SKM-1 (cell line): ENCODE results near the gene LPCAT1.
"Not testable (repeated sequence)": the region's sequence is repeated elsewhere in the genome, so short reads cannot be mapped to it uniquely, and the experiment has no call there.

Experiments used
- DNase-seq: peaks from one replicate; lab custom pipeline; 2025; ENCODE audit not compliant: unreplicated experiment; lab: John Stamatoyannopoulos, UW

The LPCAT1 gene

DNA sequence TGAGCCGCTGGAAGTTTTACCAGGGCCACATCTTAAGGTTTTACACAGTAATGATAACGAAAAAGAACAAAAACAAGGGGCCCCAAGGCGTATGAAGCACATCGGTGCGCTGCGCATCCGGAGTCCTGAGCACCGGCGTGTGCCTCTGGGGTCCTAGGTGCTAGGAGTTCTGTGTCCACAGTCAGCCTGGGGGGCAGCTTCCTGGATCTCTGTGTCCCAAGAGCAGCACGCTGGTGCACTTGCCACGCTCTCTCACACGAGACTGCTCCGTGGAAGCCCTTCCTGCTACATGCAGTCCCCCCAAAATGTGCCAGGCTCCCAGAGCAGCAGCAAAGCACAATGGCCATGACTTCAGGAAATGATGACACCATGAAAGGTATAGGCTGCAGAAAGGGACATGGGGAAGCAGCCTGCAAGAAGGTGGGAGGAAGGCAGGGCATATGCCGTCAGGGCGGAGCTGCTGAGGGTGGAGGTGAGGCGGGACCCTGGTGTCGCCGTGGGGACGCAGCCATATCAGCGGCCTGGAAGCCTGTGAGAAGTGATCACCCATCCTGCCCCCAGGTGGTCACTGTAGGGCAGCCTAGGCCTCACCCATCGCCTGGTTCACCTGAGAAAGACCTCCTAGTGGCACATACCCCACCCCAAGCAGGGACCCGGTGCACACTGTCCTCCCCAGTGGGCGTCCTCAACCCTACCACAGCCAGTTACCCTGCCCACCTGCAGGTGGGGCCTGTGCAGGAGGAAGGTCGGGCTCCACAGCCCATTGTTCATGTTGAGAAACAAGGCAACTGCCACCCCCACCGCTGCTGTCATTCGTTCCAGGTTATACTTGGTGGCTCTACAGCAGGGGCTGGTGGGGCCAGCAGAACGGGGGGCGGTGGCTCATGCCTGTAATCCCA, 54.9 kb downstream of the LPCAT1 start:
- no peak for DNase-seq

DNA sequence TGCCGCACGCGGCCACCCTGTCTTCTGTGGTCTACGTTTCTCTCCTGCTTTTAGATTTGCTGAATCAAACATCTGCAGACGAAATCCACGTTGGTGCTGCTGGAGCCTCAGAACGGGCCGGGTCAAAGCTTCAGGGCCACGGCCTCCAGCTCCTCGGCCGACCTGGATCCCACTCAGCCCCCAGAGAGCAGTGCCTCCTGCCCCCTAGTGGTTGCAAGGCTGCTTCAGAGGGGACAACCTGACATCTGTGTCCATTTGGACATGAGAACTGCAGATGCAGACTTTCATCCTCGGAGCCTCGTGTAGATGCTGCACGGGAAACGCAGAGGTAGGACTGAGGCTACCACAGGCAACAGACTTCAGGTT, 55.5 kb downstream of the LPCAT1 start:
- no peak for DNase-seq

DNA sequence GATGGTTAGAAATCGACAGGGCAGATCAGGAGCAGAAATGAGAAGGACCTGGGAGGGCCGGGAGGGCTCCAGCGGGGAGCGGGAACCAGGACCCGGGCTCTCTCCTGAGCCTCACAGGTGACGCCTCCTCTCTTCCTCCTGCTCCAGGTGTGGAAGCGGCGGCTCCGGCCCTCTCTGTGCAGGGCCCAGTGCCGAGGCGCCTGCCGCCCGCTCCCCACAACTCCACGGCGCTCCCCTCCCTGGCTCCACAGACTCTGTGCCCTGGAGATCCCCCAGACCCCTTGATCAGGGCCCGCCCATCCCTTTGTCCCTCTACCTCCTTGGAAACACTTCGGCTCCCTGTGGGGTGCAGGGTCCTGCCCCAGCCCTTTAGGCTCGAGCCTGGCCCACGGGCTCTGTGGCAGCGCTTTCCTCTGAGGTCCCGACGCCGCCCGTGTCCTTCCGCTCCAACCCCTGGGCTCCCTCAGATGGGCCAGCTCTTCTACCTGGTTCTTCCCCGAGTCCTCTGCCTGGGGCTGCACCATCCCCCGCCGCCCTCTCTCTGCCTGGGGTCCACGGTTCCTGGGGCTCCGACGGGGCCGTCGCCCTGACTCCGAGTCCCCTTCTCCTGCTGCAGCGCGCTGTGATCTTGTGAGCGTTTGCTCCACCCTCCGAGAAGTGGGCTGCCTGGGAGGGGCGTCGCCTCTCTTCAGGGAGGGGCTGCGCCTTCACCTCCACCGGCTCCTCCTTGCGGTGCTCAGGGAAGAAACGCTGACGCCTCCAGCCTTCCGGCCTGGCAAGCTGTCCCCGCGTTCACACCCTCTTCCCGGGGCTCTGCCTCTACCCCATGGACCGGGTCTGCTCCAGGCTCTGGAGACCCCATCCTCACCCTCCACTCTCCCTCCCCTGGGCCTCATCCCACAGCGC, 56.2 kb downstream of the LPCAT1 start:
- DNase-seq: no peak

DNA sequence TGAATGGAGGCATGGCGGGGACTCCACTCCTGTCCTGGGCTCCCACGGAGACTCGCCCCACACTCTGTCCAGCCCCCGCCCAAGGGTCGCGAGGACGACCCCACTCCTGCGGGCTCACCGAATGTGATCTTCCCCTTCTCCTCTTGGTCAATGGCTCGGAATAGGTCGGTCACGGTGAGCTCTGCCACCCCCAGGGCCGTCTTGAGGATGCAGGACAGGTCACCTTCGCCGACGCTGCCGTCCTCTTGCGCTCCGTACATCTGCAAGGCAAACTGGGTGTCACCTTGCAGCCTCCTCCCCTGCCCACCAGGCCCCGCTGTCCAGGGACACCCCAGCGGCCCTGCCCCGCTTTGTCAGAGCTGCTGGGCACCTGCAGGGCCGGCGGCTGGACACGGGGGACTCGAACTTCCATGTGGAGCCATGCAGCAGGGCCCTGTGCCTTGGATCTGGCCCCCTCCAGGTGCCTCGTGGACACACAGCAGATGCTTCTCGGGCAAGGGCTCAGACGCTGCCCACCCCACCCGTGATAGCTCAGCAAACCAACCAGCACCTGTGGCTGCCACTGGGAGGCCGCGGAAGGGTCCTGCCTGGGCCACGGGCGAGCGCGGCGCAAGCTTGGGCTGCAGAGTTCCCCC, 57.0 kb downstream of the LPCAT1 start:
- DNase-seq: no peak

DNA sequence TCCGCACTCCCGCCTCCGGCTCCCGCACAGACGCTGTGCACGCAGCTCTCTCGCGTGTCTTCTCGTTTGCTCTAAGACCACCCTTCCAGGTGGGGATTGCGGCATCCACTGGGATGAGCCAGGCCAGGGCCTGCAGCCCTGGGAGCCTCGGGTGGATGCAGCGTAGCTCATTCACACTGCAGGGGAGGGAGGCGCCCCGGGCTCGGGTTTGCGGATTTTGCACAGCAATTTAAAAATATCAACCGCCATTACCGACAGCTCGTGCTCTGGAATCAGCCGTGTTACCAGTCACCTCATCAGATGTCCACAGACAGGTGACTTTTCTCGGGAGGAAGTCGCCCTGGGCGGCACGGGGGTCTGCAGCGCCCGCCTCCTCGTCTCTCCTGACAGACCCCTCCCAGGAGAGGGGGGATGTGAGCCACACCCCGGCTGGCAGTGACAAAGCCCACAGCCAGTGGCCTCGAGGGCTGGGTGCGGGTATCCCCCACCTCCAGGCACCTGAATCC, 57.7 kb downstream of the LPCAT1 start:
- no peak for DNase-seq

DNA sequence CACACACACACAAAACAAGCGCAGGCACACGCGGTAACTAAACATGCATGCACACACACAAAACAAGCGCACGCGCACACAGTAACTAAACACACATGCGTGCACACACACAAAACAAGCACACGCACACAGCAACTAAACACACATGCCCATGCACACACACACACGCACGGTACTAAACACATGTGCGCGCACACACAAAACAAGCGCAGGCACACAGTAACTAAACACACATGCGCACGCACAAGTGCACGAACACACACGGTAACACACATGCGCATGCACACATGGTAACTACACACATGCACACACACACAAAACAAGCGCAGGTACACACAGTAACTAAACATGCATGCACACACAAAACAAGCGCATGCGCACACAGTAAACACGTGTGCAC, 58.6 kb downstream of the LPCAT1 start:
- DNase-seq: no peak

DNA sequence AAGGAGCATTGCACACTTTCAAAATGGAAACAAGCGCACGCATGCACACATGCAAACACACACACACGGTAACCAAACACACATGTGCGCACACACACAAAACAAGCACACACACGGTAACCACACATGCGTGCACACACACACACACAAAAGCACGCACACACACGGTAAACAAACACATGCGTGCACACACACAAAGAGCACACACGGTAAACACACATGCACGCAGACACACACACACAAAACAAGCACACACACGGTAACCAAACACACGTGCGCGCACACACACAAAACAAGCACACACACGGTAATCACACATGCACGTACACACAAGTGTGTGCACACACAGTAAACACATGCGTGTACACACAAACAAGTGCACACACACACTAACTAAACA, 59.2 kb downstream of the LPCAT1 start:
- no peak for DNase-seq

DNA sequence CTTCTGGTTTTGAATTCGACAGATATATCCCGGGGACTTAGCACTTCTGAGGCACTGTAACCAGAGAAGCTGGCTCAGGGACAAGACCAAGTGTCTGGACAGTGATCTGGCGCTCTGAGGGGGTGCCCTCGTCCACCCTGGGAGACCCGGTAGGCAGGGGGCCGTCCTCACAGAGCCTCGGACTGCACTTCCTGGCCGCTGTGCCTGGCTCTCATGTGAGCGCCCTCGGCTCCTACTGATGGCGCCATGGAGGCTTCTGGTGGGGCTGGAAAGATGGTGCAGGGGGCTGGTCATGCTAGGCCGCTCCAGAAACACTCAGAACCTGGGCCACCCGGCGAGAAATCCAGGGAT, 59.7 kb downstream of the LPCAT1 start:
- DNase-seq: no peak

DNA sequence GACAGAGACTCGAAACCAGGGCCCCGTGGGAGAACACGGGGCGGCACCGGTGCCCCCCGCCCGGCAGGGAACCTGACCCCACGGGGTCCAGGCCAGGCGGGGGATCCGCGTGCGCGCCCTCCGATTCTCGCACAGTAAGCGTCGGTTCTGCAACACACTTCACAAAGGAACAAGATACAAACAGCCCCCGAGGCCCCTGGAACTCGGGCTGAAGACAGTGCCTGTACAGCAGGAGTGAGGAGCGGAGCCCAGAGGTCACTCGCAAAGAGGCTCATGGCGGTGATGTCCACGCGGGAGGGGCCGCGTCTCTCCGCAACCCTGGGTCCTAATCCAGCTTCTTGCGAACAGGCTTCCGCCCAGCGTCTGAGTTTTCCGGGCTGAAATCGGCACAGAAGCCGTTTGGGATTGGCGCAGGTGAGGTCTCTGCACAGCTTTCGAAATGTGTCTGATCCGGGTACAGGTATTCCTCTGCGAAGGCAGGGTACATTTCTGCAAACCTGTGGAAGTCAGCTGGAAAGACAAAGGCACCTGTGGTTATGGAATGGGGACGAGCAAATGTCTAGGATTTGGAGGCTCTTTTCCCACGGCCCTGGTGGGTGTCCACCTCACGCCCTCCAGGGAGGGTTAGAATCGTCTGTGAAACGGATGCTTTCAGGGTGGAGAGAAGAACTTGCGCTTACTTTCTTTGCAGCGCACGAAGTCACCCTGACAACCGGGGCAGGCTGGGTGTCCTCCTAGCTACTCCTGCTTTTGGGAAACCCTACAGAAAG, 60.2 kb downstream of the LPCAT1 start:
- no peak for DNase-seq

DNA sequence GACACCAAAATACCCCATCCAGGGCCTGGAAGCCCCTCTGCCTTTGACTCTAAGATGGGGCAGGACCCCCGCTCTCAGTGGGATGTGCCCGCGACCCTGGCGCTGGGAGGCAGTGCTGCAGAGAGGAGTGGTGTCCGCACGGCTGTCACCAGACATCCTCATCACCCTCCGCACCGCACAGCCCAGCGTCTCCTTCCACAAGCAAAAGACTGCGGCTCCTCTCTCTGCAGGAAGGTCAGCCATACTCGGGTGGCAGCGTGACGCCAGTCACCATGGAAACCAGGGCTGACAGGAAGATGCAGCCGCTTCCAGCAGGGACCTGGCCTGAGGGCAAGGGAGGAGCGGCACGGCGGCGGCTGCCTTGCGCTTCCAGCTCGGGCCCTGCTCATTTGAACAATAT, 61.4 kb downstream of the LPCAT1 start:
- DNase-seq: no peak

DNA sequence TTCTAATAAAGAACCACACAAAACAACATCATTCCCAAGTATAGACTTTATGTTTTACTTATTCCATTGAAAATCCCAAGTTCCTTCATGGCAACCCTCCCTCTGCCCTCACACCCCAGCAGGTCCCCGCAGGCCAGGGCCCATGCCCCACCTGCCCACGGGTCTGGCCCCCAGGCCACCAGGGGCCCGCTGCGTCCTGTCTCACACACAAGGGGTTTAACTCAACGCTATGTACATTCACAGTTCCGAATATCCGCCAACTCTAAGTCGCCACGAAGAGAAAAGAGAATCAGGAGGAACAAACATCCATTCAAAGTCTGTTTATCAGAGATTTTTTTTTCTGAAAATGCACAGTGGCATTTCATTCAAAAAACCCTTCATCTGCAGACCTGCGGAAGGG, 62.4 kb downstream of the LPCAT1 start:
- DNase-seq: no peak

DNA sequence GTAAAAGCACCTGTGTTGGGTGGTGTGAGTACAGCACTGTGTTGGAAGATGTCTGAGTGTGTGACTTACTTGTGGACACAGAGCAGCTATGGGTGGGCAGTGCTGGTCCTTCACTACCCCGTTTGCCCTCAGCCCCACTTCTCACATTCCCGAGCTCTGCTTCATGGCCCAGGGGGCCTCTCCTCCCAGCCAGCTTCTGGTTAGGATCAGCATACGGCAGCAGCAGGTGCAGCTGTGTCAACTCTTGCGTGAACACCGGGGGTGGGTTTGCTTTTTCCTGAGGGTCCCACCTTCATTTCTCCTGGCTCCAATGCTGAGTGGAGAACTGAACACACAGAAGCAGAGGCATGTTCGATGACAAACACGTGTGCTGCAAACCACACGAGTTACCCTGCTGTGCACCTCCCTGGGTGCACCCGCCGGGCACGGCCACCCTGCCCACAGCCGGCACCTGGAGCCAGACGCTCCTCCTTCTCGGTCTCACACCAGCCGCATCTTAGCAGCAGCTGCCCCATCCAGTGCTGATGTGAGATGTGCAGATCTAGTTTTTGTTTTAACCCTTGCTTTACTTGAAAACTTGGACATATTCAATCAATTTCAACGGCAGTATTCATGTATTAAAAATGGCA, 63.6 kb downstream of the LPCAT1 start:
- DNase-seq: no peak

DNA sequence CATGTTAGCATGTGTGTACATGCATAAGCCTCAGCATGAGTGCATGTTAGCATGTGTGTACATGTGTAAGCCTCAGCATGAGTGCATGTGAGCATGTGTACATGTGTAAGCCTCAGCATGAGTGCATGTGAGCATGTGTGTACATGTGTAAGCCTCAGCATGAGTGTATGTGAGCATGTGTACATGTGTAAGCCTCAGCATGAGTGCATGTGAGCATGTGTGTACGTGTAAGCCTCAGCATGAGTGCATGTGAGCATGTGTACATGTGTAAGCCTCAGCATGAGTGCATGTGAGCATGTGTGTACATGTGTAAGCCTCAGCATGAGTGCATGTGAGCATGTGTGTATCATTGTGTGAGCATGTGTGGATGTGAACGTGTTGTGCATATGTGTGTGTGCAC, 64.3 kb downstream of the LPCAT1 start:
- DNase-seq: not testable (repeated sequence)

DNA sequence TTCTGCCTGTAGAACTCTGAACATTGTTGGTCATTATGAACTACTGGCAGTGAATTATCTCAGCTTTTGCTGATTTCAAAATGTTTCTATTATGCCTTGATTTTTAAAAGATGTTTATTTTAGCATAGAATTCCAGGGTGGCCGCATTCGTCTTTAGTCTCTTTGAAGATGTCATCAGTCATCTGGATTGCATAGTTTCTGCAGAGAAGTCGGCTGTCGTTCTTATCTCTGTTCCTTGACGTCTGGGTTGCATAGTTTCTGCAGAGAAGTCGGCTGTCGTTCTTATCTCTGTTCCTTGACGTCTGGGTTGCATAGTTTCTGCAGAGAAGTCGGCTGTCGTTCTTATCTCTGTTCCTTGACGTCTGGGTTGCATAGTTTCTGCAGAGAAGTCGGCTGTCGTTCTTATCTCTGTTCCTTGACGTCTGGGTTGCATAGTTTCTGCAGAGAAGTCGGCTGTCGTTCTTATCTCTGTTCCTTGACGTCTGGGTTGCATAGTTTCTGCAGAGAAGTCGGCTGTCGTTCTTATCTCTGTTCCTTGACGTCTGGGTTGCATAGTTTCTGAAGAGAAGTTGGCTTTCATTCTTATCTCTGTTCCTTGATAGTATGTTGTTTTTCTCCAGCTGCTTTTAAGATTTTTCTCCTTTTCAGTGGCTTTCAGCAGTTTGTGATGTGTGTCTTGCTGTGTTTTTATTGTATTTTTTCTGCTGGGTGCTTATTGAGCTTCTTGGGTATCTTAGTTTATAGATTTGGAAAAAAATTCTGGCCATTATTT, 67.5 kb downstream of the LPCAT1 start:
- DNase-seq: not testable (repeated sequence)

DNA sequence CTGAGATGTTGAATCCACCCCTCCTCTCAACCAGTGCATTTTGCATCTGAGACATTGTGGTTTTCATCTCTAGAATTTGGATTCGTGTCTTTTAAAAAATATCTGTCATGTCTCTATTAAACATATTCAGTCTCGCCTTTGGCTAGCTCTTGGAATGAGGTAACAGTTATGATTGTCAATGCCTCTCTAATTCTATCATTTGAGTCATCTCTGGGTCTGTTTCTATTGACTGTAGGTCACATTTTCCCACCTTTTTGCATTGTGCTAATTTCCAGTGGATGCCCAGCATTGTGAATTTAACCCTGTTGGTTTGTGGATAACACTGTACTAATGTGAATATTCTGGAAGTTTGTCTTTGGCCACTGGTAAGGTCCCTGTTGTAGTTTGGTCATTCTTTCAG, 70.1 kb downstream of the LPCAT1 start:
- no peak for DNase-seq

DNA sequence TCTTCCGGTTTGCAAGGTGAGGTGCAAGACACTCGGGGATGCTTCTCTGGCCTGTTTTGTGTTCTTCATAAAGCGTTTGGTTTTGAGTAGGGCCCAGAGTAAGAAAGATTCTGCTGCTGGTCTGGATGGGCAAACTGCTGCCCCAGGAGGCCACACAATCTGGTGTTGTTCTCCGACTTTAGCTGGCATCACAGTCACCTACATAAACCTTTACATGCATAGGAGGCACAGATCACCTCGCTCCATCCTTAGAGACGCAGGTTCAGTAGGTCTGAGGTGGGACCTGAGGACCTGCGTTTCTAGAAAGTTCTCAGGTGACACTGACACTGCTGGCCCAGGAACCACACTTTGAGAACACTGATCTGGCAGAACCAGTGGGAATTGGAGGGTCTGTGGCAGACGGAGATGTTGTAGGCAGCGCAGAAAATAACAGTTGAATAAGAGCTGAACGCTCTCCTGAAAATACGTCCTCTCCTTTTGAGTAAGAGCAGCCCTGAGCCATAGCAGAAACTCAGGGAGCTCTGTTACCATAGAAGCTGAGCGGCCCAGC, 74.6 kb downstream of the LPCAT1 start:
- DNase-seq: no peak

DNA sequence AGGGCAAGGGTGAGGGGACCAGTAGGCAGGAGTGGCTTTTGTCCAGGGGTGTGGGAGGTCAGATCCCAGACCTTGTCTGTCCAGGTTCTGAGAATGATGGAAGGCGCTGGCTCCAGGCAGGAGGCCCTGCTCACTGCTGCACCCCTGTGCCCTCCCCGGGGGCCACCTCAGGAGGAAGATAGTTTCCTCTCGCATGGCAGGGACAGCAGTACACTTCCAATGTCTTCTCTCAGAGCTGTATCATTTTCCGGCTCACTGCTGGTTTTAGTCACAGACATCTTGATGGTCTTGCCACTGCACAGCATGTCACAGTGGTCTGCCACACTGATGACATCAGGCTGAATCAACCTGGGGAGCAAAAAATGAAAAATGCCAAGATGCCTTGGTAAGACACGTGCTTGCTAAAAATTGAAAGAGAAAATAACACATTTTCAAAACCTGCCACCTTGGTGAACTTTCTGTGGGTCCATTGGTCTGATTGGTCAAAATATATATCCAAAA, 75.2 kb downstream of the LPCAT1 start:
- DNase-seq: no peak

DNA sequence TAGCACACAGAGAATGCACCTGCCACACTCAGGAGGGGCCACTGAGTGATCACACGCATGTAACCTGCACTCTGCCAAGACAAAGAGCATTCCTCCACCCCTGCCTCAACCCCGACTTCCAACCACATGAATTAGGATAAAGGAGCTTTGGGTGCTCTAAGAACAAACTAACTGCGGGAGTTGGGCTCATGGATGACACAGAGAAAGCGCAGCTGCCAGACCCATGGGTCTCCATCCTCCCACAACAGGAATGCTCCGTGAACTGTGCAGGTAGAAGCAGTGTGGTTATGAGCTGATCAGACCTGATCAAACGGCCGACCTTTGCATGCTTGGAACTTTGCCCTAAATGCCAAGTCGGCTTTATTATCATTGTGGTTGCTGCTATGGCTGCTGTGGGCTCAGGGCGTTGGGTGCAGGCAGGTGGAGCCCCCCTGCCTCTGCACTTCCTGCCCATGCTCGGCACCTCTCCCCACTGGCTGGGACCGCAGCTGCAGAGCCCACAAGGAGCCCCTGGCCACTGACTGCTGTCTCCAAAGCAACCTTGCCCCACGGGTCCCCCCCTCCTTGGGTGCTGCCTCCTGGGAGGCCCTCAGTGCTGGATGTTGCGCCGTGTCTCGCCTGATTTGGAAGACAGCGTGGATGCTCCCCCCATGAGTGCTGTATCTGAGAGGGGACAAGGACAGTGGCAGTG, 75.9 kb downstream of the LPCAT1 start:
- no peak for DNase-seq
